ENCODE results near the gene CCDC92B. TPM values are rescaled to one million over a fixed set of nuclear protein-coding genes. Genes with fewer than 3 reads are reported as not detected.
A peak's percentile ranks its signal among the peaks of the same experiment; 100 is the strongest.
"Not testable (repeated sequence)": the region's sequence is repeated elsewhere in the genome, so short reads cannot be mapped to it uniquely, and the experiment has no call there.

CCDC92B gene
- total and polyA plus RNA-seq, 10 of the 15 experiments (the other 5 are each of a cell fraction or from before 2014, with no cell fraction given): not detected

- in situ Hi-C loops (cut with MboI): no loop called here
- no peaks in the 10 kb centered on the region for H3K79me2 ChIP-seq (ENCODE audit: control insufficient read depth, insufficient read depth, low read length)
- TF ChIP-seq IRF5 (IDR thresholded peaks at IDR 0.05; ENCODE audit: borderline replicate concordance): no peak
- 98% methylated on average over 2 of the region's 2 CpGs for WGBS (ENCODE audit: insufficient coverage, insufficient replicate concordance, low lambda C conversion rate, missing lambda C conversion rate)
- H2AFZ ChIP-seq (ENCODE audit: control insufficient read depth, low read depth, low read length): no peak overlapping the region
- intact Hi-C loops (cut with micrococcal nuclease; ENCODE audit: unreplicated experiment): no loop called here
- H3K4me3 ChIP-seq: no peak overlapping the region
- H3K4me1 ChIP-seq (ENCODE audit: control insufficient read depth, insufficient read depth, low read length): no peaks in the 10 kb centered on the region
- POLR2A ChIA-PET: no interaction called here
- CTCF ChIA-PET: interaction anchor here (1.3 kb wide), 1 partner anchor 299 kb away, joined by 4 read pairs; no protein-coding TSS in a partner anchor
- no peak for FAIRE-seq
- H3K9ac ChIP-seq (ENCODE audit: control insufficient read depth, insufficient read depth, low read length): no peak overlapping the region
- RAD21 ChIA-PET (ENCODE audit: unreplicated experiment): no interaction called here
- SMC1A ChIA-PET (ENCODE audit: uncharacterized antibody, unreplicated experiment): no interaction called here
- peaks cover 7 to 30% of the 10 kb centered on the region in 2 experiments for H3K36me3 ChIP-seq (ENCODE audit: control insufficient read depth in 2 of 2, insufficient read depth in 2 of 2, low read length in 1 of 2)
- H3K27me3 ChIP-seq (replicated peaks in 1 of 2; ENCODE audit: control insufficient read depth in 2 of 2, insufficient read depth in 2 of 2, low read length in 1 of 2): no peaks in the 10 kb centered on the region
- ATAC-seq: no peak
- DNase-seq (ENCODE audit: low read depth, low spot score): no peak
- H4K20me1 ChIP-seq (ENCODE audit: control insufficient read depth, insufficient read depth): no peaks in the 10 kb centered on the region
- no TSS peak for BruUV-seq (replicated peaks)
- H3K9me3 ChIP-seq (replicated peaks; ENCODE audit: control insufficient read depth, insufficient read depth, low read length): no peaks in the 10 kb centered on the region
- H3K4me2 ChIP-seq (ENCODE audit: control insufficient read depth, insufficient read depth): no peak overlapping the region
- no peak overlapping the region for H3K27ac ChIP-seq (ENCODE audit: control insufficient read depth, insufficient read depth)
These were observed 68.5 kb downstream of the CCDC92B start for GRCh38 chr17:2680961-2681360.

GRCh38 chr17:2679247-2679646 is 70.2 kb downstream of the CCDC92B start:
- H3K9ac ChIP-seq (ENCODE audit: control insufficient read depth, insufficient read depth, low read length); SMC1A ChIA-PET (ENCODE audit: uncharacterized antibody, unreplicated experiment); H3K4me3 ChIP-seq; BruUV-seq (replicated peaks); POLR2A ChIA-PET; H4K20me1 ChIP-seq (ENCODE audit: control insufficient read depth, insufficient read depth); H3K4me1 ChIP-seq (ENCODE audit: control insufficient read depth, insufficient read depth, low read length); H3K4me2 ChIP-seq (ENCODE audit: control insufficient read depth, insufficient read depth); CTCF ChIA-PET; DNase-seq (ENCODE audit: low read depth, low spot score); FAIRE-seq; ATAC-seq; intact Hi-C loops (cut with micrococcal nuclease; ENCODE audit: unreplicated experiment); H3K27me3 ChIP-seq (replicated peaks in 1 of 2; ENCODE audit: control insufficient read depth in 2 of 2, insufficient read depth in 2 of 2, low read length in 1 of 2); H3K27ac ChIP-seq (ENCODE audit: control insufficient read depth, insufficient read depth); H3K9me3 ChIP-seq (replicated peaks; ENCODE audit: control insufficient read depth, insufficient read depth, low read length); H2AFZ ChIP-seq (ENCODE audit: control insufficient read depth, low read depth, low read length); H3K79me2 ChIP-seq (ENCODE audit: control insufficient read depth, insufficient read depth, low read length); in situ Hi-C loops (cut with MboI): not testable (repeated sequence)
- 95% methylated on average over 1 of the region's 1 CpG for WGBS (ENCODE audit: insufficient coverage, insufficient replicate concordance, low lambda C conversion rate, missing lambda C conversion rate)
- RAD21 ChIA-PET (ENCODE audit: unreplicated experiment): interaction anchor here (0.7 to 1.5 kb wide), 2 partner anchors 12 to 83 kb away, joined by 3 to 5 read pairs; no protein-coding TSS in a partner anchor
- peaks cover 7 to 34% of the 10 kb centered on the region in 2 experiments for H3K36me3 ChIP-seq (ENCODE audit: control insufficient read depth in 2 of 2, insufficient read depth in 2 of 2, low read length in 1 of 2)

MicroRNAs within 50 kb of the gene (microRNA counts, 767-probe panel; counts per million panel counts)
- microRNA hsa-miR-1253: 1,936 counts per million, percentile 74 among the panel's probes with 10 or more counts

Small RNA genes within 50 kb of the gene (microRNA-seq; reads per million reads assigned to microRNA genes)
- gene MIR1253: not detected
- not detected for gene MIR6776

Small RNA genes within 50 kb of the gene (small RNA-seq; reads per million reads assigned to genes)
- gene MIR1253 (not detected), gene MIR6776 (not detected), gene RN7SL608P (not detected), gene hsa-mir-1253 (not detected)

Other genes starting within 250 kb of the CCDC92B start
- 22.0 and 23.5 TPM in 2 replicates for gene METTL16, start 237.8 kb downstream of the CCDC92B start, total RNA-seq (2014; rRNA removed)
- 20.9 and 21.9 TPM in 2 replicates for gene METTL16, start 237.8 kb downstream of the CCDC92B start, total RNA-seq (2014; rRNA removed; fragmentation: Illumina TruSeq; extraction: Trizol)
- gene METTL16, start 237.8 kb downstream of the CCDC92B start, total RNA-seq (2021): 31.3 and 34.3 TPM in 2 replicates
- gene METTL16, start 237.8 kb downstream of the CCDC92B start, polyA plus RNA-seq (2011; rRNA removed): 21.1 and 22.0 TPM in 2 replicates
- gene METTL16, start 237.8 kb downstream of the CCDC92B start, polyA plus RNA-seq (2014; fragmentation: Illumina TruSeq; extraction: Trizol): 24.5 and 24.6 TPM in 2 replicates
- 10 to 100 TPM; 15.6 to 22.9 TPM for gene METTL16, start 237.8 kb downstream of the CCDC92B start, polyA plus RNA-seq (2014; fragmentation: Nextera tagmentation; extraction: Ambion mirVana)
- gene METTL16, start 237.8 kb downstream of the CCDC92B start, polyA plus RNA-seq (2014; rRNA removed): 22.3 and 25.8 TPM in 2 replicates
- 10 to 100 TPM; 28.6 to 31.7 TPM for gene METTL16, start 237.8 kb downstream of the CCDC92B start, polyA plus RNA-seq (2016; fragmentation: Nextera tagmentation; extraction: Ambion mirVana)
- 28.9 and 30.1 TPM in 2 replicates for gene PAFAH1B1, start 156.0 kb downstream of the CCDC92B start, total RNA-seq (2014; rRNA removed)
- gene PAFAH1B1, start 156.0 kb downstream of the CCDC92B start, total RNA-seq (2014; rRNA removed; fragmentation: Illumina TruSeq; extraction: Trizol): 64.1 and 66.1 TPM in 2 replicates
- gene PAFAH1B1, start 156.0 kb downstream of the CCDC92B start, total RNA-seq (2021): 94.4 and 96.8 TPM in 2 replicates
- gene PAFAH1B1, start 156.0 kb downstream of the CCDC92B start, polyA plus RNA-seq (2011; rRNA removed): 107 and 117 TPM in 2 replicates
- 61.2 and 87.3 TPM in 2 replicates for gene PAFAH1B1, start 156.0 kb downstream of the CCDC92B start, polyA plus RNA-seq (2014; fragmentation: Illumina TruSeq; extraction: Trizol)
- 10 to 100 TPM; 32.6 to 41.0 TPM for gene PAFAH1B1, start 156.0 kb downstream of the CCDC92B start, polyA plus RNA-seq (2014; fragmentation: Nextera tagmentation; extraction: Ambion mirVana)
- 47.6 and 48.8 TPM in 2 replicates for gene PAFAH1B1, start 156.0 kb downstream of the CCDC92B start, polyA plus RNA-seq (2014; rRNA removed)
- 10 to 100 TPM; 47.9 to 49.4 TPM for gene PAFAH1B1, start 156.0 kb downstream of the CCDC92B start, polyA plus RNA-seq (2016; fragmentation: Nextera tagmentation; extraction: Ambion mirVana)
- 71.2 and 82.3 TPM in 2 replicates for gene CLUH, start 37.9 kb downstream of the CCDC92B start, total RNA-seq (2014; rRNA removed)
- 24.6 and 30.8 TPM in 2 replicates for gene CLUH, start 37.9 kb downstream of the CCDC92B start, total RNA-seq (2014; rRNA removed; fragmentation: Illumina TruSeq; extraction: Trizol)
- 126 and 147 TPM in 2 replicates for gene CLUH, start 37.9 kb downstream of the CCDC92B start, total RNA-seq (2021)
- gene CLUH, start 37.9 kb downstream of the CCDC92B start, polyA plus RNA-seq (2011; rRNA removed): 7.3 and 17.4 TPM in 2 replicates
- 14.4 and 52.8 TPM in 2 replicates for gene CLUH, start 37.9 kb downstream of the CCDC92B start, polyA plus RNA-seq (2014; fragmentation: Illumina TruSeq; extraction: Trizol)
- under 1 TPM; 0.11 to 0.82 TPM for gene CLUH, start 37.9 kb downstream of the CCDC92B start, polyA plus RNA-seq (2014; fragmentation: Nextera tagmentation; extraction: Ambion mirVana)
- gene CLUH, start 37.9 kb downstream of the CCDC92B start, polyA plus RNA-seq (2014; rRNA removed): 77.0 and 107 TPM in 2 replicates
- gene CLUH, start 37.9 kb downstream of the CCDC92B start, polyA plus RNA-seq (2016; fragmentation: Nextera tagmentation; extraction: Ambion mirVana): 10 to 100 TPM; 67.7 to 68.7 TPM
- gene RAP1GAP2, start 46.8 kb upstream of the CCDC92B start, total RNA-seq (2014; rRNA removed): 0.49 and 0.68 TPM in 2 replicates
- gene RAP1GAP2, start 46.8 kb upstream of the CCDC92B start, total RNA-seq (2014; rRNA removed; fragmentation: Illumina TruSeq; extraction: Trizol): 0.36 and 0.37 TPM in 2 replicates
- 0.95 and 0.98 TPM in 2 replicates for gene RAP1GAP2, start 46.8 kb upstream of the CCDC92B start, total RNA-seq (2021)
- gene RAP1GAP2, start 46.8 kb upstream of the CCDC92B start, polyA plus RNA-seq (2011; rRNA removed): not detected in 2 replicates
- 0.54 and 0.95 TPM in 2 replicates for gene RAP1GAP2, start 46.8 kb upstream of the CCDC92B start, polyA plus RNA-seq (2014; fragmentation: Illumina TruSeq; extraction: Trizol)
- under 1 TPM in 1 of 2 experiments, not detected in 1; 0.03 TPM for gene RAP1GAP2, start 46.8 kb upstream of the CCDC92B start, polyA plus RNA-seq (2014; fragmentation: Nextera tagmentation; extraction: Ambion mirVana)
- 0.78 and 1.5 TPM in 2 replicates for gene RAP1GAP2, start 46.8 kb upstream of the CCDC92B start, polyA plus RNA-seq (2014; rRNA removed)
- gene RAP1GAP2, start 46.8 kb upstream of the CCDC92B start, polyA plus RNA-seq (2016; fragmentation: Nextera tagmentation; extraction: Ambion mirVana): under 1 TPM; 0.24 to 0.43 TPM

Data from GM12878 (cell line).